Measurements from ENCODE around the gene MIEN1. TPM values are rescaled to one million over a fixed set of nuclear protein-coding genes. Genes with fewer than 3 reads are reported as not detected.
"Not testable (repeated sequence)": the region's sequence is repeated elsewhere in the genome, so short reads cannot be mapped to it uniquely, and the experiment has no call there.

MIEN1 gene
- total RNA-seq, 4 donors from 2014 or later = 47.0 to 57.3 (median 52.7) TPM

DNA sequence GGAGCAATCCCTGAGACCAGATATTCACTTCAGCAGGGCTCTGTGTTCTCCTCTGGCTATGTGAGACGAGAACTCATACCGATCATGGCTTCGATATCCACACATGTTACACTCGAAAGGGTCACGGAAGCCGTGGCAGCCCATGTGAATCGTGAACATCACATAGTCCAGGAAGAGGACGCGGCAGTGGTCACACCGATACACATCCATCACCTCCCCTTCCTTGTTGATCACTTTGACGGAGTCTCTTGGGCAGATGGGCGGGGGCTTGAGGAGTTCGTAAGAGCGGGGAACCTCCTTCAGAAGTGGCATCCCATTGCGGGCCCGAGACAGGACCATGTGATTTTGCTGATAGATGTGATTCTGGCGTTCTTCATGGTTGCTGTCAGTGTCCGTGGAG, 35.4 kb upstream of the MIEN1 start:
- Histone ChIP-seq H3K4me1 (no peaks in the 10 kb centered on the region), H3K27ac (replicated peaks in 1 of 4) (no peak overlapping the region), H3K4me3 (no peak overlapping the region), H3K36me3 (no peaks in the 10 kb centered on the region), H3K9me3 (no peaks in the 10 kb centered on the region), H3K27me3 (peaks cover 0 to 31% (median 4%) of the 10 kb centered on the region in 4 donors)
- intact Hi-C loops (cut with DNase I) = no loop called here
- TF ChIP-seq EP300 (IDR thresholded peaks at IDR 0.05) (no peak), POLR2AphosphoS5 (IDR thresholded peaks at IDR 0.05) (no peak), POLR2A (IDR thresholded peaks at IDR 0.05; ENCODE audit: low read depth) (no peak)
- TF ChIP-seq, protein P1, sequence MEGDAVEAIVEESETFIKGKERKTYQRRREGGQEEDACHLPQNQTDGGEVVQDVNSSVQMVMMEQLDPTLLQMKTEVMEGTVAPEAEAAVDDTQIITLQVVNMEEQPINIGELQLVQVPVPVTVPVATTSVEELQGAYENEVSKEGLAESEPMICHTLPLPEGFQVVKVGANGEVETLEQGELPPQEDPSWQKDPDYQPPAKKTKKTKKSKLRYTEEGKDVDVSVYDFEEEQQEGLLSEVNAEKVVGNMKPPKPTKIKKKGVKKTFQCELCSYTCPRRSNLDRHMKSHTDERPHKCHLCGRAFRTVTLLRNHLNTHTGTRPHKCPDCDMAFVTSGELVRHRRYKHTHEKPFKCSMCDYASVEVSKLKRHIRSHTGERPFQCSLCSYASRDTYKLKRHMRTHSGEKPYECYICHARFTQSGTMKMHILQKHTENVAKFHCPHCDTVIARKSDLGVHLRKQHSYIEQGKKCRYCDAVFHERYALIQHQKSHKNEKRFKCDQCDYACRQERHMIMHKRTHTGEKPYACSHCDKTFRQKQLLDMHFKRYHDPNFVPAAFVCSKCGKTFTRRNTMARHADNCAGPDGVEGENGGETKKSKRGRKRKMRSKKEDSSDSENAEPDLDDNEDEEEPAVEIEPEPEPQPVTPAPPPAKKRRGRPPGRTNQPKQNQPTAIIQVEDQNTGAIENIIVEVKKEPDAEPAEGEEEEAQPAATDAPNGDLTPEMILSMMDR (IDR thresholded peaks at IDR 0.05) = no peak
- DNase-seq (ENCODE audit: extremely low spot score) = no peak
- 91% methylated on average over 18 of the region's 18 CpGs for WGBS

DNA sequence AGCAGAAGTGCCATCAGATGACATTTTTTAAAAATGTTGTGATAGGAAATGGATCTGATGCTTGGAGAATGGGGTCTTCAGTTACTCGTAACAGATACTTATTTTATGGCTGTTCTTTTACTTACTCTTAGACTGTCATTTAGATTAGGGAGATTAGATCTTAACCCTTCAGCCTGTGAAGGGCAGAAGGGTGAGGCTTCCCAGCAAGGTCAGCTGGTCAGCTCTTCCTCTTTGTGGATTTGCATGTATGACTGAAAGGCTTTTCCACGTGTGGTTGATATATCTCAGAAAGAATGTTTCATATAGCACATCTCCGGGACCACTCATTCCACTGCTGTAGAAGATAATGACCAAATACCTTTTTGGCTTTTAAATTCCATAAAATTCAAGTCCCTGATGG, 34.8 kb upstream of the MIEN1 start:
- H3K36me3 ChIP-seq = no peaks in the 10 kb centered on the region
- H3K27me3 ChIP-seq = peaks cover 0 to 37% (median 4%) of the 10 kb centered on the region in 4 donors
- intact Hi-C loops (cut with DNase I) = no loop called here
- H3K4me1 ChIP-seq = no peaks in the 10 kb centered on the region
- no peaks in the 10 kb centered on the region for H3K9me3 ChIP-seq
- 42% methylated on average over 3 of the region's 3 CpGs for WGBS
- no peak for DNase-seq (ENCODE audit: extremely low spot score)
- no peak overlapping the region for H3K27ac ChIP-seq (replicated peaks in 1 of 4)
- H3K4me3 ChIP-seq = no peak overlapping the region
- TF ChIP-seq, protein P1 (IDR thresholded peaks at IDR 0.05) = no peak
- TF ChIP-seq POLR2A (IDR thresholded peaks at IDR 0.05; ENCODE audit: low read depth) (no peak), POLR2AphosphoS5 (IDR thresholded peaks at IDR 0.05) (no peak), EP300 (IDR thresholded peaks at IDR 0.05) (no peak)

DNA sequence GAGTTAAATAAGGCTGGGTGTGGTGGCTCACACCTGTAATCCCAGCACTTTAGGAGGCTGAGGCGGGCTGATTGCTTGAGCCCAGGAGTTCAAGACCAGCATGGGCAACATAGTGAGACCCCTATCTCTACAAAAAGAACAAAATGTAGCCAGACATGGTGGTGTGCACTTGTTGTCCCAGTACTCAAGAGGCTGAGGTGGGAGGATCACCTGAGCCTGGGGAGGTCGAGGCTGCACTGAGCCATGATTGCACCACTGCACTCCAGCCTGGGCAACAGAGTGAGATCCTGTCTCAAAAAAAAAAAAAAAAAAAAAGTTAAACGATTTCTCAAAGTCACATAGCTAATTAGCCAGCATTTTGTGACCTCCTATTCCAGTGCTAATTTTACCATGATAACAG, 33.8 kb upstream of the MIEN1 start:
- DNase-seq (ENCODE audit: extremely low spot score); H3K27ac ChIP-seq (replicated peaks in 1 of 4); H3K4me3 ChIP-seq; H3K36me3 ChIP-seq; intact Hi-C loops (cut with DNase I); H3K9me3 ChIP-seq; H3K4me1 ChIP-seq: not testable (repeated sequence)
- WGBS = 88% methylated on average over 3 of the region's 3 CpGs
- peaks cover 0 to 45% (median 4%) of the 10 kb centered on the region in 4 donors for H3K27me3 ChIP-seq

DNA sequence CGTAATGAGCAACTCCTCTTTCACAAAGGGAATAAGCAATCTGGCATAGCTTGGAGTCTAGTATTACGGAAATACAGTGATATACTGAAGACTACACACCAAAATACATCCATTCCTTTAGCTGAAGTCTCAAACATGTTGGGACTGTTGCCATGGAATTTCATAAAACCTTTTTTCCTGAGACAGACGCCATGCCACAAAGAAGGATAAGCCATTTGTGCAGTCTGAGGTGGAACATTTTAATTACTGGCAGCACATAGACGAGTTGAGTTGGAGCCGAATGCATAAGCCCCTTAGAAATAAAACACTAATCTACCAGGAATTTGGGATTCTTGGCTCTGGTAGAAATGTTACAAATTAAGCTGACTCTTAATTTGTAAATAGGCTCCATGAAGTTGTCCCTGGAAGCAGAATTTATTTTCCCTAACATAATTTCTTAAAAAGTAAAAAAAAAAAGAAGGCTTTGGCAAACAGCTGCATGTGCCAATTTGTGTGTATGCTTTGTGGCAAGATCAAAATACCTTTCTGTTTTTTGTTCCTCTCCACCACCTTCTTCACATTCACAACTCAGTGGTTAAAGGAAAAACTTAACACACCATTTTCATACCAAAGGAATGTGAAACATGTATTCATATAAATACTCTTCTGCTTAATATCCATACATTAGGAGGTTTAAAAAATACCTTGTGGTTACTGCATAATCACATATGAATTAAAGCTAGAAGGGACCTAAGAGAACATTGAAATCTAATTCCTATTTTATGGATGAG, 32.9 kb upstream of the MIEN1 start:
- intact Hi-C loops (cut with DNase I) = no loop called here

DNA sequence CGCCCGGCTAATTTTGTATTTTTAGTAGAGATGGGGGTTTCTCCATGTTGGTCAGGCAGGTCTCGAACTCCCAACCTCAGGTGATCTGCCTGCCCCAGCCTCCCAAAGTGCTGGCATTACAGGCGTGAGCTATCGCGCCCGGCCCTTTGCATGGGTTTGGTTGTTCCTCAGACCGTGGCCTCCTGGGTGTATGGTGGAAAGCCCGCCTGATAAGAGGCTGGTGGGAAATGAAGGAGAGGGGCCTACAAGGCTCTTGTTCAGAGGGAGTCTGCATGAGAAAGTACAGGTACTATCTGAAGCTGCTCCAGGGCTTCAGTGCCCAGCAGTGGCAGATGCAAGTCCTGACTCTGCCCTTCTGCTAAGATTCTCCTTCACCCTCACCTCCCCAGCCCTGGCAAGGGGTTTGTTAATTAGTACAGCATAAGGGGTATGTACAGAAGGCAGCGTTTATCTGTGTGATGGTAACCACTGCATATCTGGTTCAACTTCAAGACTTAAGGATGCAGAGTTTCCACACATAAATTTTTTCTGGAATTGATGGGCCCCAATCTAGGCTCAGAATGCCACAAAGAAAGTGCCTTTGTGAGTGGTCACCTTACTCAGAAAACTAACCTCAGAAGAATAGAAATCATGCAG, 31.6 kb upstream of the MIEN1 start:
- H3K27ac ChIP-seq (replicated peaks in 1 of 4) = no peak overlapping the region
- intact Hi-C loops (cut with DNase I) = no loop called here
- TF ChIP-seq POLR2A (IDR thresholded peaks at IDR 0.05; ENCODE audit: low read depth) = no peak
- TF ChIP-seq POLR2AphosphoS5 (IDR thresholded peaks at IDR 0.05) = no peak
- no peak for TF ChIP-seq EP300 (IDR thresholded peaks at IDR 0.05)
- TF ChIP-seq, protein P1 (IDR thresholded peaks at IDR 0.05) = no peak
- whole genome bisulfite sequencing = 97% methylated on average over 9 of the region's 10 CpGs
- no peak overlapping the region for H3K4me3 ChIP-seq
- peaks cover 0 to 48% (median 4%) of the 10 kb centered on the region in 4 donors for H3K27me3 ChIP-seq
- no peaks in the 10 kb centered on the region for H3K36me3 ChIP-seq
- no peak for DNase-seq (ENCODE audit: extremely low spot score)
- H3K9me3 ChIP-seq = no peaks in the 10 kb centered on the region
- no peaks in the 10 kb centered on the region for H3K4me1 ChIP-seq

More for the DNA sequence above, 32.9 kb upstream of the MIEN1 start:
- DNase-seq (ENCODE audit: extremely low spot score) = no peak
- Histone ChIP-seq H3K27me3 (peaks cover 0 to 48% (median 4%) of the 10 kb centered on the region in 4 donors), H3K4me1 (no peaks in the 10 kb centered on the region), H3K36me3 (no peaks in the 10 kb centered on the region), H3K9me3 (no peaks in the 10 kb centered on the region), H3K27ac (replicated peaks in 1 of 4) (no peak overlapping the region), H3K4me3 (no peak overlapping the region)
- TF ChIP-seq POLR2AphosphoS5 (IDR thresholded peaks at IDR 0.05) (no peak), POLR2A (IDR thresholded peaks at IDR 0.05; ENCODE audit: low read depth) (no peak), EP300 (IDR thresholded peaks at IDR 0.05) (no peak)
- TF ChIP-seq, protein P1 (IDR thresholded peaks at IDR 0.05) = no peak
- 67% methylated on average over 5 of the region's 5 CpGs for WGBS

All from esophagus muscularis mucosa (tissue), 4 donors.